ENCODE data around the gene HAPLN1.

Gene HAPLN1

DNA sequence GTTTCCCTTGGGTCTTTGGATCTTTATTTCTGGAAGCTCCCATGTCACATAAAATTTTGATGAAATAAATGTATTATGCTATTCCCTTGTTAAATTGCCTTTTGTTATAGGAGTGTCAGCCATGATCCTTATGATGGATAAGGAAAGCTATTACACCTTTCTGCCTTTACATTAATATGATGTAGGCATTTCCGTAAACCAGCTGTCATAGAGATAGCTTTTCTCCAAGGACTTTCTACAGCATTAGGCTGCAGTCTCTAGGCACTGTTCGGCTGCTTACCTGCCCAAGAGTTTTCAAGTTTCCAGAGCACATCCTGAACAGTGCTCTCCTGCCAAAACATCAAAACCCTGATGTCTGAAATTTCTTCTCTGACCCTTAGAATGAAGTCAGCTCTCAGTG, 87.4 kb downstream of the HAPLN1 start:
- no peak for FAIRE-seq

DNA sequence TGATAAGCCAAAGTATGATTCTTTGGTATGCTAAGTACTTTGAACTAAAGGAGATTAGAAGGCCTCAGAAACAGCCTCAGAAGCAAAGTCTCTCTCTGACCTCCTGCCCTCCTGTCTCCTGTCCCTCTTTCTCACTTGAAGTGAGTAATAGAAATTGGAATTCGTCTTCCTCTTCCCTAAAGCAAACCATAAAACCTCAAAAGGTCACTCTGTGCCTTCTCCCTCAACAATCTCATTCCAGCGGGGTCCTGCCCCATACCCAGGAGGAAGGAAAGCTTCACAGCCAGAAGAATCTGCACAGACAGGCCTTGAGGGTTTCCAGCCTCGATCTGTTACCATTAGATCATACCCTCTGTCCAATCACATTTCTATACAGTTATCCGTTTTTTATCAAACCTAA, 87.8 kb downstream of the HAPLN1 start:
- FAIRE-seq = no peak

DNA sequence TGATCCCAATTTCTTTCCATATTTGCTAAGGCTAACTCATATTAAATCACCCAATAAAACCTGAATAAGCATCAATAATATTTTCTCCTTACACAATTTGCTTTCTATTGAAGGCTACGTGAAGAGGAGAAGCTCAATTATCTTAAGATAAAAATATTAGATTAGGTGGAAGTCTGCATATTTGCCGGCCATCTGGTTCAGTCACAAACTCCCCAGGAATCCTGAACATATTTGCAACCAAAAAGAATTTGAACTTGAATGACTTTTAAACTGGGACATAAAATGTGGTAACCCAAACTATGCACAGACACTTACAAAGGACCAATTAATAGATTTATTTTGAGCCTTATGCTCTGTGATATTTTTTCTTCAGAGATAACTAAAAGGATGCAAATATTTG, 92.3 kb downstream of the HAPLN1 start:
- no peak for FAIRE-seq

DNA sequence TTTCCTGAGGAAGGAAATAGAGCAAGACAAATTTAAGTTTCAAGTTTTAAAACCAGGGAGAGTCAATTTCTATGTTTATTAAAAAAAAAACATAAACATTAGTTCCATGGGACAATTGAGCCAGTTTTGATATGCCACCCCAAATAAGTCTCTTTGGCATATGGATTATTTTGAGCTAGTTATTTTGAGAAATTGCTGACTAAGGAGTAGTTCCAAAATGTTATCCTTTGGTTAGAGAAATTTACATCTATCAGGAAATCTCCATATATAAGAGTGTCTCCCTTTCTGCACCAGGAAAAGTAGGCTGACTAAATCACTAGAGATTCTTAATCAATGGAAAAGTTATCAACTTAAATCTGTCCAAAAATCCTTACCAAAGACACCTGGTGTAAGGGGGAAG, 105.8 kb downstream of the HAPLN1 start:
- FAIRE-seq = no peak

DNA sequence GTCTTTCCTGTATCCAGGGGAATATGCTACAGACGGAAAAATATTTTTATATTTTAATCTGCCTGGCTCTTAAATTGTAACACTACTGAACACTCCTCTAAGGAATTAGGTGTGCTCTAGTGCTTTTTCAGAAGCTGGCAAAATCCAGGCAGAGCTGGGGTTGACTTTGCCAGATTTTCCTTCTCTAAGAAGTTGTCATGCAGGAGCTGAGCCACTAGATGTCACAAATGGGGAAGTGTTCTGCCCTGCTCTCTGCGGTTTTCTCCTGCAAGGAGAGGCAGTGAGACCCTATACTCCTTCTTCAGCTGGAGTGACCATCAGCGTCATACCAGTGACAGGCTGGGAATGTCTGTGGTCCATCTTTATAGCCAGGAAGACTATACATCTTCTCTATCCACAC, 112.5 kb downstream of the HAPLN1 start:
- FAIRE-seq = no peak

DNA sequence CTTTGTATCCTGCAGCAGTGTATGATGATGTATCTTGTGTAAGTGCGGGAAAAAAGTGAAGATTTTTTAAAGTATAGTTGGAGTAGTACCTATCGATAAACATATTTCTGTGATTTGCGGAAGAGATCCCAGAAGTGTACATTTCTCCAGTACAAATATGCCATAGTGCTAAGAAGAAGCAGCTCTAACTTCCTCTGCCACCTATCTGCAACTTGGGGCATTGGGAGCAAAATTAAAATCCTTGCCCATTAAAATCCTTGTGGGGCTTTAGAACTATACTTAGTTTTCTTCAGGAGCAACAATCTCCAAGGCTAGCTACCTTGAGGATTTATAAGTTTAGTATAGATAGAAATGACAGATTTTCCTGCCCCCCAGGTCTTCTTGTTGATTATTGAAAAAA, 125.4 kb downstream of the HAPLN1 start:
- no peak for FAIRE-seq

DNA sequence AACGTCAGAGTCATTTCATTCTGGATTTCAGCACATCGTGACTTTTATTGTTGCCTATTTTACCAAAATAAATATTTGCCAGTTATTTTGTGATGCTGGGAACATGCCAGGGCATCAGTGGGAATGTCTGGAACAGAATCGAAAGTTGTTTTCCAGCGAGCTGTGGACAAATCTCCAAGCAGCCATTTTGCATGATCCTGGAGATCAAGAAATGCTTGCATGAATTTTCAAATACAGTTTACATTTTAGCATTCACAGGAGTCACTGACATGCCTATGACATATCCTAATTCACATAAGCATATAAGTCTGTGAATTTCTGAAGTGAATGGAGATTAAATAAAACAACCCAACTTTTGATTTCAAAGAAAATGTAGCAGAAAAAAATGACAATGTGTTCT, 129.7 kb downstream of the HAPLN1 start:
- FAIRE-seq = no peak

DNA sequence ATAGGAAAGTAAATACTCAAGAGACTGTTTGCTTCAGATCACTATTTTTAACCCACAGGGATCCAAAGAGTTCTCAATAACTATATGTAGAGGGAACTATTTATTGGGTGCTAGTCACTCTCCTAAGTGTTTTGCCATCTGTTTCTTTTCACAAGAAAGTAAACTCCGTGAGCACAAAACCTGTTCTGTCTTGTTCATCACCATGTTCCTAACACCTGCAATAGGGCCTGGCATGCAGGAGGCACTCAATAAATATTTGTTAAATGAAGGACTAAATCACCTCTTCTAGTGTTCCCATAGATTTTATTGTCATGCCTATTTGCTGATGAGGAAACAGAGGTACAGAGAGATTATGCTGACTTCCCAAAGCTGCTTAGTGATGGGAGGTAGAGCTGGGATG, 130.9 kb downstream of the HAPLN1 start:
- FAIRE-seq = no peak
